HG03175 (cell line): ENCODE results near the gene IGFBP2.

ENCODE experiments used
- ATAC-seq: cut with Tn5 transposase; IDR thresholded peaks from one replicate; pipeline ENCODE4 v1.9.1; 2021; ENCODE audit warnings: mild to moderate bottlenecking, moderate library complexity; ENCODE audit not compliant: unreplicated experiment

Gene IGFBP2

GRCh38 chr2:216615298-216616082 lies 17.7 kb upstream of the IGFBP2 start:
- ATAC-seq: no peak

- no peak for ATAC-seq
Measured at GRCh38 chr2:216616083-216616678, 17.0 kb upstream of the IGFBP2 start.

GRCh38 chr2:216617159-216617815 lies 15.9 kb upstream of the IGFBP2 start:
- no peak for ATAC-seq

GRCh38 chr2:216618785-216619184 lies 14.4 kb upstream of the IGFBP2 start:
- ATAC-seq: no peak

GRCh38 chr2:216619411-216620393 lies 13.5 kb upstream of the IGFBP2 start:
- ATAC-seq: no peak

DNA sequence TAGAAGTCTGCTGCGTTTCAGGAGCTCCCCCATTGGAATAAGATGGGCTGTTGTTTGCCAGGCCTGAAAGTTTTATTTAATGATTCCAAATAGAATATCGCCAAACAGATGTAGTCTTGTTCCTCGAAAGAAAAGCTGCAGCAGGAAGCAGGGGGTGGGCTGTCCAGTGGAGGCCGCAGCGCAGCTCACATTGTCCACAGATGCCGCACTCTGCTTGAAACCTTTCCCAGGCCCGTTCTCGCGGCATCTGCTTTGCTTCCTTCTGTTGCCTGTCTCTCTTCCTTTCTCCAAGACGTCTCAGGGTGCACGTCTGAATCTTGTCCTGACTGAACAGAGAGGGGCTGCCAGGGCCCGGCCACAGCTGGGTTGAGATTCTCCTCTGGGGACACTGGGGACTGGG lies 12.4 kb upstream of the IGFBP2 start:
- no peak for ATAC-seq

DNA sequence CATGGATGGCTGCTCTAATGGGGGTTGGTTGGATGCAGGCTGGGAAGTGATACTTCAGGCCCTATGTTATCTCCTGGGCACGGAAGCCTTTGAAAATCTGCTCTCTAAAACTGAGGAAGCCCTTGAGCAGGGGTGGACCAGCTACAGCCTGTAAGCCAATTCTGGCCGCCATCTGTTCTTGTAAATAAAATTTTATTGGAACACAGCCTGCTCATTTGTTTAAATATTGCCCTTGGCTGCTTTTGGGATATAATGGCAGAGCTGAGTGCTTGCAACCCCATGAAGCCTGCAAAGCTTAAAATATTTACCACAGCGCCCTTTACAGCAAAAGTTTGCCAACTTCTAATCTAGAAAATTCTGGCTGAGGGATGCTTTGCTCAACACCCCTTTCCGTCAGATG lies 11.9 kb upstream of the IGFBP2 start:
- no peak for ATAC-seq

DNA sequence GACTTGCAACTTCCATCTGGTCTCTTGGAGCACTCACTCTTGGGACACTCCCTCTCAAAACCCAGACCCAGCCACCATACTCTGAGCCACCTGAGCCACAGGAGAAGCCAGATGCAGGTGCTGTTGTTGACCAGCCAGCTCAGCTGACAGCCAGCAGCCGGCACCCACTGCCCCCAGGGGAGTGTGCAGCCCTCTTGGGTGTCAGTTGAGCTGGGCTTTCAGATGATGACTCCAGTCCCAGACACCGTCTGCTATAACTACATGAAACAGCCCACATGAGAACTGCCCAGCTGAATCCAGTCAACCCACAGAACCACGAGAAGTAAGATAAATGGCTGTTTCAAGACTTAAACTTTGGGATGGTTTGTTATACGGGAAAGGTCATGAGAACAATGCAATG lies 10.7 kb upstream of the IGFBP2 start:
- ATAC-seq: no peak

DNA sequence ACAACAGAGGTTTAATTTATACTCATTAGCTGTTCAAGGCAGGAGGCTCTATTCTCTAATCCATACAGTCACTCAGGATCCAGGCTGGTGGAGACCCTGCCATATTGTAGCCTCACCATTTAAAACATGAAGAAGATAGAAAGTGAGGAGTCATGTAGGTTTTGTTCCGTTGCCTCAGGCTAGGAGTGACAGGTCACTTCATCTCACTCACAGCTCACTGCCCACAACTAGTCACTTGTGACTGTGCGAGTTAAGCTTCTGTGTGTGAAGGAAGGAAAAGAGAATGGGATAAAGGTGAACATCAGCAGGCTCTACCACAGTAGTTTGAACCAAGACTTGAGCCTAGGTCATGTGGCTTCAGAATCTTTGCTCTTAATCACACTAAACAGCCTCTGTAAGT lies 9.0 kb upstream of the IGFBP2 start:
- no peak for ATAC-seq

GRCh38 chr2:216626168-216626874 lies 6.9 kb upstream of the IGFBP2 start:
- no peak for ATAC-seq

GRCh38 chr2:216626875-216627245 lies 6.4 kb upstream of the IGFBP2 start:
- ATAC-seq: no peak

- no peak for ATAC-seq
Measured at GRCh38 chr2:216629784-216630183, 3.4 kb upstream of the IGFBP2 start.

- no peak for ATAC-seq
Measured at GRCh38 chr2:216632346-216632951, 771 bp upstream of the IGFBP2 start.

DNA sequence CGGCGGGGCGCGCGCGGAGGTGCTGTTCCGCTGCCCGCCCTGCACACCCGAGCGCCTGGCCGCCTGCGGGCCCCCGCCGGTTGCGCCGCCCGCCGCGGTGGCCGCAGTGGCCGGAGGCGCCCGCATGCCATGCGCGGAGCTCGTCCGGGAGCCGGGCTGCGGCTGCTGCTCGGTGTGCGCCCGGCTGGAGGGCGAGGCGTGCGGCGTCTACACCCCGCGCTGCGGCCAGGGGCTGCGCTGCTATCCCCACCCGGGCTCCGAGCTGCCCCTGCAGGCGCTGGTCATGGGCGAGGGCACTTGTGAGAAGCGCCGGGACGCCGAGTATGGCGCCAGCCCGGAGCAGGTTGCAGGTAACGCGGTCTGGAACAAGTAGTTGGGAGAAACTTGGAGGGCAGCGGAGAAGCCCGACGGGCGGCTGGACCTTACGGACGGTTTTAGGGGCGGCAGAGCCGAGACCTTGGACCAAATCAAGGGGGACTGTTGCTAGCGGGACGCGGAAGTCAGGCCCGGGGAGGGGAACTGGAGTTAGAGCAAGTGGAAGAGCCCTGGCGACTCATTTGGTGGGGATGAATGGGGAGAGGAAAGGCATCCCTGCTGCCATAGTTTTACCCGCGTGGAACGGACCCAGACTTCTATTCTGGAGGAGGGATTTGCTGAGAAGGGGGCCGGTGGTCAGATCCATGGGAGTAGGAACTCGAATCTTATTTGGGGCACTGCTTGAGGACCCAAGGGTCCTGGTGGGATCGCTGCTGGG lies 573 bp downstream of the IGFBP2 start:
- ATAC-seq: no peak

DNA sequence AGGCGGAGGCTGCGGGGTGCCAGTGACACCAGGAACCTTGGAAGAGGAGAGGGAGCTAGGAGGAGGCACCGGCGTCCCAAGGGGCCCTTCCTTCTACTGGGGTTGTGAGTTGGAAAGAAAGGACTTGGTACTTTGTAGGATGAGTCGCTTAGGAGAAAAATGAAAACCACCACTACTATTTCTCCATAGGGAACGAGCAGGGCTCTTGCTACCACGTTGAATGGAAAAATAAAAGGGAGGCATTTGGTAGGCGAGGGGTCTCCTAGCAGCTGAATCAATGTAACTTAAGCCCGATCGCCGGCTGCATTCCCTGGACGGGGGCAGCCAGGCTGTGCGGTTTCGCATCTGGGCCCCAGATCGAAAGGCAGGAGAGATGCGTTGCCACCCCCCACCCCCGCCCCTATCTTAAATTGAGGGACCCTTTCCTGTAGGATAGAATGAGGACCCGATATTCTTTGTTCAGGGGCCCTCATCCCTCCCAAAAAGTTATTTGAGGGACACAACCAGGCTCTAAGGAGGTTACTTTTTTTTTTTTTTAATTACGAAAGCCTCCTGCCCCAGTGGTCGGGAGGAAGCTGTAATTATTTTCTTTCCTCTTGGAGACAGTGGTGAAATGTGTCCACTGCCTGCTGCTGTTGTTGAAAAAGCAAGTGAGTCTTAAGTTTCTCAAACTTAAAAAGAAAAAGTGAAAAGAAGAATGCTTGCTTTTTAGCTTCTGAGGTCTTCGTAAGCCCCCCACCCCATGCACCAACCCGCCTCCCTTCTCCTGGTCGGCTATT lies 1.3 kb downstream of the IGFBP2 start:
- ATAC-seq: no peak

DNA sequence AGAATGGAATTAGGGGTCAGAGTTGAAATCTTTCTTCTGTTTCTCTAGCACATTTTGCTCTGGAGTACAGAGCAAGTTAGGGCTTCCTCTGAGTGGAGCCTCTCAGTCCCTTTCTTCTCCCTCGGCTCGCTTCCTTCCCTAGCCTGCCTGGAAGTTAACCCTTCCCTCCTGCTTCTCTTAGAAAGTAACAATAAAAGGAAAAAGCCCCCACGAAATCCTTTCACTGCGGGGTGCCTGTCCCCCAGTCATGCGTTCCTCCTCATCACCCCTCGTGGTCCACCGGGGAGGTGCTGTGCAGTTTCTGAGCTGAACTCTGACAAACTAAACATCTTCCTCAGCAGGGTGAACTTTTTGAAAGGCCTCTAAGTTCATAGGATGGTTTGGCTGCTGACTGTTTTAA lies 2.0 kb downstream of the IGFBP2 start:
- ATAC-seq: no peak

GRCh38 chr2:216635701-216636550 lies 2.7 kb downstream of the IGFBP2 start:
- no peak for ATAC-seq
